ENCODE measurements around the gene MS4A10.

Gene MS4A10

GRCh38 chr11:60842668-60843600 is 57.8 kb downstream of the MS4A10 start:
- peak; percentile 33 for DNase-seq (ENCODE audit: low read depth)
- peak overlapping the region; percentile 95 for H3K4me3 ChIP-seq (ENCODE audit: low read depth, low read length)
- TF ChIP-seq MAX (IDR thresholded peaks at IDR 0.05; ENCODE audit: low read depth, low read length): peak; percentile 58; the same call in 1 of the 2 replicates
- TF ChIP-seq MYC (IDR thresholded peaks at IDR 0.05; ENCODE audit: low read depth, low read length): no peak

- peak overlapping the region; percentile 95 for H3K4me3 ChIP-seq (ENCODE audit: low read depth, low read length)
- no peak for TF ChIP-seq MYC (IDR thresholded peaks at IDR 0.05; ENCODE audit: low read depth, low read length)
- no peak for TF ChIP-seq POLR2A (IDR thresholded peaks at IDR 0.05; ENCODE audit: extremely low read depth, insufficient read length)
- TF ChIP-seq, protein P1, sequence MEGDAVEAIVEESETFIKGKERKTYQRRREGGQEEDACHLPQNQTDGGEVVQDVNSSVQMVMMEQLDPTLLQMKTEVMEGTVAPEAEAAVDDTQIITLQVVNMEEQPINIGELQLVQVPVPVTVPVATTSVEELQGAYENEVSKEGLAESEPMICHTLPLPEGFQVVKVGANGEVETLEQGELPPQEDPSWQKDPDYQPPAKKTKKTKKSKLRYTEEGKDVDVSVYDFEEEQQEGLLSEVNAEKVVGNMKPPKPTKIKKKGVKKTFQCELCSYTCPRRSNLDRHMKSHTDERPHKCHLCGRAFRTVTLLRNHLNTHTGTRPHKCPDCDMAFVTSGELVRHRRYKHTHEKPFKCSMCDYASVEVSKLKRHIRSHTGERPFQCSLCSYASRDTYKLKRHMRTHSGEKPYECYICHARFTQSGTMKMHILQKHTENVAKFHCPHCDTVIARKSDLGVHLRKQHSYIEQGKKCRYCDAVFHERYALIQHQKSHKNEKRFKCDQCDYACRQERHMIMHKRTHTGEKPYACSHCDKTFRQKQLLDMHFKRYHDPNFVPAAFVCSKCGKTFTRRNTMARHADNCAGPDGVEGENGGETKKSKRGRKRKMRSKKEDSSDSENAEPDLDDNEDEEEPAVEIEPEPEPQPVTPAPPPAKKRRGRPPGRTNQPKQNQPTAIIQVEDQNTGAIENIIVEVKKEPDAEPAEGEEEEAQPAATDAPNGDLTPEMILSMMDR (IDR thresholded peaks at IDR 0.05; ENCODE audit: low read depth, low read length): no peak
- TF ChIP-seq MAX (IDR thresholded peaks at IDR 0.05; ENCODE audit: low read depth, low read length): no peak
- DNase-seq (ENCODE audit: low read depth): peak; percentile 30
Observed at GRCh38 chr11:60844045-60844869, 59.1 kb downstream of the MS4A10 start.

- peak overlapping the region; percentile 95 for H3K4me3 ChIP-seq (ENCODE audit: low read depth, low read length)
- no peak for DNase-seq (ENCODE audit: low read depth)
- TF ChIP-seq MYC (IDR thresholded peaks at IDR 0.05; ENCODE audit: low read depth, low read length) (no peak), MAX (IDR thresholded peaks at IDR 0.05; ENCODE audit: low read depth, low read length) (no peak), POLR2A (IDR thresholded peaks at IDR 0.05; ENCODE audit: extremely low read depth, insufficient read length) (no peak)
- TF ChIP-seq, protein P1 (IDR thresholded peaks at IDR 0.05; ENCODE audit: low read depth, low read length): no peak
Observed at GRCh38 chr11:60844870-60845221, 59.7 kb downstream of the MS4A10 start.

GRCh38 chr11:60845338-60845737 is 60.2 kb downstream of the MS4A10 start:
- peak overlapping the region; percentile 95 for H3K4me3 ChIP-seq (ENCODE audit: low read depth, low read length)
- DNase-seq (ENCODE audit: low read depth): no peak
- TF ChIP-seq MYC (IDR thresholded peaks at IDR 0.05; ENCODE audit: low read depth, low read length): no peak
- TF ChIP-seq MAX (IDR thresholded peaks at IDR 0.05; ENCODE audit: low read depth, low read length): no peak
- TF ChIP-seq, protein P1 (IDR thresholded peaks at IDR 0.05; ENCODE audit: low read depth, low read length): no peak
- no peak for TF ChIP-seq POLR2A (IDR thresholded peaks at IDR 0.05; ENCODE audit: extremely low read depth, insufficient read length)

GRCh38 chr11:60847281-60847680 is 62.1 kb downstream of the MS4A10 start:
- DNase-seq (ENCODE audit: low read depth): no peak
- no peak for TF ChIP-seq MAX (IDR thresholded peaks at IDR 0.05; ENCODE audit: low read depth, low read length)
- no peak for TF ChIP-seq POLR2A (IDR thresholded peaks at IDR 0.05; ENCODE audit: extremely low read depth, insufficient read length)
- no peak for TF ChIP-seq MYC (IDR thresholded peaks at IDR 0.05; ENCODE audit: low read depth, low read length)
- TF ChIP-seq, protein P1 (IDR thresholded peaks at IDR 0.05; ENCODE audit: low read depth, low read length): no peak
- no peak overlapping the region for H3K4me3 ChIP-seq (ENCODE audit: low read depth, low read length)
